ENCODE measurements around the gene MRPS16. TPM values are rescaled to one million over a fixed set of nuclear protein-coding genes. Genes with fewer than 3 reads are reported as not detected.

Gene MRPS16
- total RNA-seq, 1 donor from 2014 or later = 31.9 TPM

DNA sequence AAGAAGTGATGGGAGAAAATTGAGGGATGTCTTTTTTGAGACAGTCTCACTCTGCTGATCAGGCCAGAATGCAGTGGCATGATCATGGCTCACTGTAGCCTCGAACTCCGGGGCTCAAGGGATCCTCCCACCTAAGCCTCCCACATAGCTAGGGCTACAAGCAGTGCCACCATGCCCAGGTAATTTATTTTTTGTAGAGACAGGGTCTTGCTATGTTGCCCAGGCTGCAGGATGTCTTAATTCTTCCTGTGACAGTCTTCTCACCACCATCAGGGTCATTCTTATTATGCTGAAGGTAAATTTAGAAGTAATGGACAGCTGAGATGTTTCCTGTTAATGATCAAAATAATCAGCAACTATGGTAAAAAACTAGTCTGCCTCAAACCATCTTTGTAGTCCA lies 12.5 kb downstream of the MRPS16 start:
- Histone ChIP-seq H3K4me3 (no peak overlapping the region), H3K4me1 (peaks cover 7% of the 10 kb centered on the region), H3K27me3 (no peaks in the 10 kb centered on the region), H3K9me3 (no peaks in the 10 kb centered on the region), H3K27ac (no peak overlapping the region), H3K36me3 (peaks cover 0 to 50% of the 10 kb centered on the region in 2 donors)
- intact Hi-C loops (cut with DNase I) = no loop called here
- TF ChIP-seq, protein P1, sequence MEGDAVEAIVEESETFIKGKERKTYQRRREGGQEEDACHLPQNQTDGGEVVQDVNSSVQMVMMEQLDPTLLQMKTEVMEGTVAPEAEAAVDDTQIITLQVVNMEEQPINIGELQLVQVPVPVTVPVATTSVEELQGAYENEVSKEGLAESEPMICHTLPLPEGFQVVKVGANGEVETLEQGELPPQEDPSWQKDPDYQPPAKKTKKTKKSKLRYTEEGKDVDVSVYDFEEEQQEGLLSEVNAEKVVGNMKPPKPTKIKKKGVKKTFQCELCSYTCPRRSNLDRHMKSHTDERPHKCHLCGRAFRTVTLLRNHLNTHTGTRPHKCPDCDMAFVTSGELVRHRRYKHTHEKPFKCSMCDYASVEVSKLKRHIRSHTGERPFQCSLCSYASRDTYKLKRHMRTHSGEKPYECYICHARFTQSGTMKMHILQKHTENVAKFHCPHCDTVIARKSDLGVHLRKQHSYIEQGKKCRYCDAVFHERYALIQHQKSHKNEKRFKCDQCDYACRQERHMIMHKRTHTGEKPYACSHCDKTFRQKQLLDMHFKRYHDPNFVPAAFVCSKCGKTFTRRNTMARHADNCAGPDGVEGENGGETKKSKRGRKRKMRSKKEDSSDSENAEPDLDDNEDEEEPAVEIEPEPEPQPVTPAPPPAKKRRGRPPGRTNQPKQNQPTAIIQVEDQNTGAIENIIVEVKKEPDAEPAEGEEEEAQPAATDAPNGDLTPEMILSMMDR (IDR thresholded peaks at IDR 0.05) = no peak
- TF ChIP-seq POLR2A (IDR thresholded peaks at IDR 0.05) (no peak), POLR2AphosphoS5 (IDR thresholded peaks at IDR 0.05; ENCODE audit: insufficient read depth in 1 of 2, low read depth in 1 of 2) (no peak)
- no peak for DNase-seq (ENCODE audit: extremely low spot score in 2 of 2)

GRCh38 chr10:73238990-73239566 lies 13.4 kb downstream of the MRPS16 start:
- intact Hi-C loops (cut with DNase I) = no loop called here
- no peak for DNase-seq (ENCODE audit: extremely low spot score in 2 of 2)

GRCh38 chr10:73234695-73235094 lies 17.7 kb downstream of the MRPS16 start:
- no peaks in the 10 kb centered on the region for H3K9me3 ChIP-seq

More at GRCh38 chr10:73238990-73239566, 13.4 kb downstream of the MRPS16 start:
- Histone ChIP-seq H3K27me3 (no peaks in the 10 kb centered on the region), H3K36me3 (peaks cover 0 to 57% of the 10 kb centered on the region in 2 donors), H3K27ac (no peak overlapping the region), H3K4me1 (peaks cover 5% of the 10 kb centered on the region), H3K4me3 (no peak overlapping the region), H3K9me3 (no peaks in the 10 kb centered on the region)
- TF ChIP-seq, protein P1 (IDR thresholded peaks at IDR 0.05) = no peak
- TF ChIP-seq POLR2A (IDR thresholded peaks at IDR 0.05) (no peak), POLR2AphosphoS5 (IDR thresholded peaks at IDR 0.05; ENCODE audit: insufficient read depth in 1 of 2, low read depth in 1 of 2) (no peak)

DNA sequence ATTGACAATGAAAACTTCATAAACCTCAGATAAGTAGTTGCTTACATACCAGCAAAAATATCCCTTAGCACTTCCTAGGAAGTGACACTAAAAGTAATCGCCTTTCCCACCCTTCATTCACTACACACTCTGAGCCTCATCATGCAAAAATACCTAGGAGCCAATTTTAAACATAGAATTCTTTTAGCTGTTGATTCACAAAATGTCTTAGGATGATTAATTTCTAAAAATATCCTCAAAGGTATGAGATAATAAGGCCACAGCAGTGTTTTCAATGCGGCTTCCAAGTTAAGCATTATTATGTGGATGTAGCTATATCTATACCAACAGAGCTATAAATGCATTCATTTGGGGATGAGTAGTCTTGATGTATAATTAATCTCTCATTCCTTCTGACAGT lies 18.6 kb downstream of the MRPS16 start:
- no peak overlapping the region for H3K27ac ChIP-seq
- H3K9me3 ChIP-seq = no peaks in the 10 kb centered on the region
- TF ChIP-seq POLR2A (IDR thresholded peaks at IDR 0.05) (no peak), POLR2AphosphoS5 (IDR thresholded peaks at IDR 0.05; ENCODE audit: insufficient read depth in 1 of 2, low read depth in 1 of 2) (no peak)
- TF ChIP-seq, protein P1 (IDR thresholded peaks at IDR 0.05) = no peak
- no peaks in the 10 kb centered on the region for H3K4me1 ChIP-seq
- H3K27me3 ChIP-seq = no peaks in the 10 kb centered on the region
- H3K36me3 ChIP-seq = peaks cover 0 to 39% of the 10 kb centered on the region in 2 donors
- no peak overlapping the region for H3K4me3 ChIP-seq
- intact Hi-C loops (cut with DNase I) = no loop called here
- DNase-seq (ENCODE audit: extremely low spot score in 2 of 2) = no peak

More at GRCh38 chr10:73234695-73235094, 17.7 kb downstream of the MRPS16 start:
- H3K36me3 ChIP-seq = peaks cover 0 to 39% of the 10 kb centered on the region in 2 donors
- no peak for TF ChIP-seq POLR2A (IDR thresholded peaks at IDR 0.05)
- no peak for TF ChIP-seq POLR2AphosphoS5 (IDR thresholded peaks at IDR 0.05; ENCODE audit: insufficient read depth in 1 of 2, low read depth in 1 of 2)
- TF ChIP-seq, protein P1 (IDR thresholded peaks at IDR 0.05) = no peak
- no peaks in the 10 kb centered on the region for H3K4me1 ChIP-seq
- no peak overlapping the region for H3K4me3 ChIP-seq
- no peak overlapping the region for H3K27ac ChIP-seq
- no peak for DNase-seq (ENCODE audit: extremely low spot score in 2 of 2)
- H3K27me3 ChIP-seq = no peaks in the 10 kb centered on the region
- intact Hi-C loops (cut with DNase I) = no loop called here

GRCh38 chr10:73232887-73233286 lies 19.6 kb downstream of the MRPS16 start:
- TF ChIP-seq POLR2A (IDR thresholded peaks at IDR 0.05) (no peak), POLR2AphosphoS5 (IDR thresholded peaks at IDR 0.05; ENCODE audit: insufficient read depth in 1 of 2, low read depth in 1 of 2) (no peak)
- TF ChIP-seq, protein P1 (IDR thresholded peaks at IDR 0.05) = no peak
- Histone ChIP-seq H3K27ac (no peak overlapping the region), H3K4me3 (no peak overlapping the region), H3K4me1 (no peaks in the 10 kb centered on the region), H3K9me3 (no peaks in the 10 kb centered on the region), H3K27me3 (no peaks in the 10 kb centered on the region), H3K36me3 (peaks cover 0 to 39% of the 10 kb centered on the region in 2 donors)
- no peak for DNase-seq (ENCODE audit: extremely low spot score in 2 of 2)
- intact Hi-C loops (cut with DNase I) = no loop called here

All from vagina (tissue), 2 donors.